Lung (tissue), 12 donors: Measurements from ENCODE around the gene GEMIN5. TPM values are rescaled to one million over a fixed set of nuclear protein-coding genes. Genes with fewer than 3 reads are reported as not detected.
A peak's percentile ranks its signal among the peaks of the same experiment; 100 is the strongest.

ENCODE experiments used
- ATAC-seq: fragments of 200-7000 bp; cut with Tn5 transposase; one replicate; pipeline ENCODE4 v1.9.1; 2020; ENCODE audit warnings: moderate number of reproducible peaks; ENCODE audit not compliant: insufficient read depth, low FRiP score
- DNase-seq, 3 donors: peaks; one replicate each; pipeline ENCODE4 v3.0.0-alpha.2; 2013 to 2017
- H3K27ac ChIP-seq, 2 donors: one replicate each; pipeline ENCODE4 v1.5.1; 2013; ENCODE audit warnings: mild to moderate bottlenecking in 2 of 2, moderate library complexity in 2 of 2, control low read depth in 1 of 2, inconsistent platforms in 1 of 2, low read depth in 1 of 2, low read length in 1 of 2
- H3K27me3 ChIP-seq, 3 donors: one replicate each; pipeline ENCODE4 v1.5.1; 2013; ENCODE audit warnings: low read length in 2 of 3; ENCODE audit not compliant: control insufficient read depth in 3 of 3, insufficient read depth in 3 of 3
- H3K36me3 ChIP-seq, 4 donors: one replicate each; pipeline ENCODE4 v1.5.1; 2013; ENCODE audit warnings: low read length in 4 of 4, mild to moderate bottlenecking in 1 of 4, moderate library complexity in 1 of 4; ENCODE audit not compliant: control insufficient read depth in 4 of 4, insufficient read depth in 4 of 4
- H3K4me1 ChIP-seq, 5 donors: one replicate each; pipeline ENCODE4 v1.5.1; 2013; ENCODE audit warnings: low read length in 5 of 5, mild to moderate bottlenecking in 2 of 5, moderate library complexity in 1 of 5; ENCODE audit not compliant: control insufficient read depth in 5 of 5, insufficient read depth in 5 of 5
- H3K4me3 ChIP-seq: one replicate; pipeline ENCODE4 v1.5.1; 2013; ENCODE audit warnings: mild to moderate bottlenecking, control low read depth, moderate library complexity
- H3K9ac ChIP-seq, 2 donors: one replicate each; pipeline ENCODE4 v1.5.1; 2013; ENCODE audit warnings: low read length in 2 of 2, control low read depth in 1 of 2; ENCODE audit not compliant: insufficient read depth in 1 of 2
- H3K9me3 ChIP-seq, 4 donors: one replicate each; pipeline ENCODE4 v1.5.1; 2013; ENCODE audit warnings: low read length in 3 of 4, mild to moderate bottlenecking in 1 of 4, moderate library complexity in 1 of 4; ENCODE audit not compliant: control insufficient read depth in 4 of 4, insufficient read depth in 3 of 4
- WGBS, 2 donors: extraction: QIAGEN DNeasy Blood & Tissue Kit; methylation state at CpG; one replicate each; pipeline ENCODE4 v1.1.7; 2013; 5-methylcytosine and 5-hydroxymethylcytosine counted together
- polyA plus RNA-seq, 2 donors: library from polyadenylated mRNA; stranded (reverse); fragments of 200-250 nt; gene quantifications; one replicate each; pipeline ENCODE4 v1.2.1, GENCODE V29; 2013
- total RNA-seq, 2 donors: library from RNA; depleted of rRNA in 1 of 2; stranded (reverse); fragments of >200 nt in 1 of 2; gene quantifications; one replicate each; pipeline ENCODE4 v1.2.1, GENCODE V29; 2014 to 2021
- TF ChIP-seq, protein P1 (sequence below): IDR thresholded peaks from 2 replicates; pipeline ENCODE4 v1.5.1; 2012; ENCODE audit warnings: mild to moderate bottlenecking; ENCODE audit errors: control extremely low read depth, extremely low read depth
- donor health status: control.
- donor health status: control.
- donor health status: Bipolar disorder and iron deficiency.
- donor health status: healthy.
- donor health status: DM: yes; HTN: yes; CAD: no.

The GEMIN5 gene
- total and polyA plus RNA-seq, 4 donors = 2.8 to 18.3 (median 10.8) TPM

DNA sequence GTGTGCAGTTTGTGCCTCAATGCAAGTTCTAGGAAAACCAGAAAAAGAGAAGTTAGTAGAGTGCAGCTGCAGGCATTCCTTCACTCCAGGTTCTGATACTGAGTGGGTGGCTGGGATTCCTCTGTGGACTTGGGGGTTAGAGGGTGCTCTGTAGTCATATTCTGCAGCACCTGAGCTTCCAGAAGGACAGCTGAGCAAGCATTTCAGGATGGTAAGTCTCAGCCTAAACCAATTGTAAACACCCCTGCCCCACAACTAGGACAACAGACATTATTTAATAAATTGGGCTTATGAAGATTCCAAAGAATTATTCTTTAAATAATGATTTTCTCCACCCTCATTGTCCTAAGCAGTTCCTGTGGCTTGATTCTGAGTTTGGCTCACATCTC lies 96.7 kb downstream of the GEMIN5 start:
- TF ChIP-seq, protein P1, sequence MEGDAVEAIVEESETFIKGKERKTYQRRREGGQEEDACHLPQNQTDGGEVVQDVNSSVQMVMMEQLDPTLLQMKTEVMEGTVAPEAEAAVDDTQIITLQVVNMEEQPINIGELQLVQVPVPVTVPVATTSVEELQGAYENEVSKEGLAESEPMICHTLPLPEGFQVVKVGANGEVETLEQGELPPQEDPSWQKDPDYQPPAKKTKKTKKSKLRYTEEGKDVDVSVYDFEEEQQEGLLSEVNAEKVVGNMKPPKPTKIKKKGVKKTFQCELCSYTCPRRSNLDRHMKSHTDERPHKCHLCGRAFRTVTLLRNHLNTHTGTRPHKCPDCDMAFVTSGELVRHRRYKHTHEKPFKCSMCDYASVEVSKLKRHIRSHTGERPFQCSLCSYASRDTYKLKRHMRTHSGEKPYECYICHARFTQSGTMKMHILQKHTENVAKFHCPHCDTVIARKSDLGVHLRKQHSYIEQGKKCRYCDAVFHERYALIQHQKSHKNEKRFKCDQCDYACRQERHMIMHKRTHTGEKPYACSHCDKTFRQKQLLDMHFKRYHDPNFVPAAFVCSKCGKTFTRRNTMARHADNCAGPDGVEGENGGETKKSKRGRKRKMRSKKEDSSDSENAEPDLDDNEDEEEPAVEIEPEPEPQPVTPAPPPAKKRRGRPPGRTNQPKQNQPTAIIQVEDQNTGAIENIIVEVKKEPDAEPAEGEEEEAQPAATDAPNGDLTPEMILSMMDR = no peak
- Histone ChIP-seq H3K4me1 (peaks cover 0 to 7% (median 3%) of the 10 kb centered on the region in 5 donors), H3K27me3 (no peaks in the 10 kb centered on the region), H3K9me3 (no peaks in the 10 kb centered on the region), H3K27ac (peak overlapping the region in 1 of 2 donors; percentile 1), H3K36me3 (peaks cover 3 to 16% (median 8%) of the 10 kb centered on the region in 4 donors), H3K4me3 (no peak overlapping the region), H3K9ac (no peak overlapping the region)
- DNase-seq = no peak
- ATAC-seq = no peak

- Histone ChIP-seq H3K36me3 (peaks cover 3 to 16% (median 9%) of the 10 kb centered on the region in 4 donors), H3K4me1 (peaks cover 0 to 10% (median 6%) of the 10 kb centered on the region in 5 donors), H3K9me3 (no peaks in the 10 kb centered on the region), H3K9ac (no peak overlapping the region), H3K27ac (peak overlapping the region in 1 of 2 donors; percentile 1), H3K4me3 (no peak overlapping the region), H3K27me3 (no peaks in the 10 kb centered on the region)
- WGBS, 2 donors = 79% methylated on average over 6 of the region's 6 CpGs
- DNase-seq (no peak), ATAC-seq (no peak)
- TF ChIP-seq, protein P1 = no peak
Measured at GRCh38 chr5:154840435-154841272, 97.4 kb downstream of the GEMIN5 start.

Other genes starting within 250 kb of the GEMIN5 start
- 100 to 1,000 TPM in 1 of 2 donors, 10 to 100 TPM in 1; 75.7 to 199 TPM for gene LARP1, start 182.8 kb downstream of the GEMIN5 start, total RNA-seq
- gene LARP1, start 182.8 kb downstream of the GEMIN5 start, polyA plus RNA-seq = 10 to 100 TPM; 30.5 to 47.7 TPM
- 10 to 100 TPM; 21.0 to 37.5 TPM for gene FAXDC2, start 87.6 kb downstream of the GEMIN5 start, total RNA-seq
- 10 to 100 TPM; 11.1 to 13.2 TPM for gene FAXDC2, start 87.6 kb downstream of the GEMIN5 start, polyA plus RNA-seq
- gene CNOT8, start 79.6 kb downstream of the GEMIN5 start, total RNA-seq = 10 to 100 TPM; 62.6 to 87.0 TPM
- gene CNOT8, start 79.6 kb downstream of the GEMIN5 start, polyA plus RNA-seq = 10 to 100 TPM; 53.9 to 74.9 TPM
- gene MRPL22, start 2.9 kb upstream of the GEMIN5 start, total RNA-seq = 10 to 100 TPM; 26.9 to 35.0 TPM
- gene MRPL22, start 2.9 kb upstream of the GEMIN5 start, polyA plus RNA-seq = 10 to 100 TPM; 40.2 to 88.0 TPM
- gene KIF4B, start 75.5 kb upstream of the GEMIN5 start, total RNA-seq = not detected
- gene KIF4B, start 75.5 kb upstream of the GEMIN5 start, polyA plus RNA-seq = under 1 TPM; 0.01 to 0.02 TPM